Breast epithelium (tissue), 4 donors: Measurements from ENCODE around the gene WDR37. TPM values are rescaled to one million over a fixed set of nuclear protein-coding genes. Genes with fewer than 3 reads are reported as not detected.

Source experiments
- DNase-seq, 2 donors: peaks; one replicate each; pipeline ENCODE4 v3.0.0-alpha.2; 2019; ENCODE audit warnings: low spot score in 2 of 2
- H3K27ac ChIP-seq, 2 donors: fragments of 200-600 bp; sonication (generic) in 1 of 2; one replicate each; pipeline ENCODE4 v1.5.1; 2016 to 2019; ENCODE audit warnings: mild to moderate bottlenecking in 1 of 2
- H3K27me3 ChIP-seq, 2 donors: fragments of 200-600 bp; sonication (generic) in 1 of 2; one replicate each; pipeline versions ENCODE4 v1.5.1 to v1.6.0; 2017 to 2019; ENCODE audit warnings: control low read depth in 1 of 2, mild to moderate bottlenecking in 1 of 2
- H3K36me3 ChIP-seq: fragments of 200-600 bp; one replicate; pipeline ENCODE4 v1.5.1; 2019
- H3K4me1 ChIP-seq, 2 donors: fragments of 200-600 bp; sonication (generic); one replicate each; pipeline ENCODE4 v1.5.1; 2016 to 2019; ENCODE audit warnings: control low read depth in 1 of 2
- H3K4me3 ChIP-seq, 3 donors: fragments of 200-600 bp; sonication (generic); 1 replicate in 2 of 3; 2 replicates in 1 of 3; pipeline ENCODE4 v1.5.1; 2016 to 2019; ENCODE audit warnings: mild to moderate bottlenecking in 3 of 3, moderate library complexity in 2 of 3
- H3K9me3 ChIP-seq, 2 donors: fragments of 200-600 bp; sonication (generic) in 1 of 2; one replicate each; pipeline ENCODE4 v1.5.1; 2016 to 2019; ENCODE audit warnings: control low read depth in 1 of 2
- CTCF ChIP-seq, 3 donors: fragments of 450-650 bp; IDR thresholded peaks; one replicate each; pipeline ENCODE4 v1.5.1; 2016 to 2017; ENCODE audit warnings: antibody characterized with exemption in 3 of 3, mild to moderate bottlenecking in 3 of 3, moderate library complexity in 3 of 3
- POLR2A ChIP-seq: fragments of 450-650 bp; IDR thresholded peaks from one replicate; pipeline ENCODE4 v1.6.1; 2016; ENCODE audit warnings: antibody characterized with exemption, mild to moderate bottlenecking, moderate library complexity
- POLR2AphosphoS5 ChIP-seq, 3 donors: sonication (generic); formaldehyde crosslinking; IDR thresholded peaks; one replicate each; pipeline ENCODE4 v1.6.1; 2017; ENCODE audit warnings: antibody characterized with exemption in 3 of 3
- intact Hi-C: fragments of 100-400 bp; cut with DNase I; formaldehyde crosslinking; loops from one replicate; pipeline ENCODE4 v1.15.1; 2023; ENCODE audit warnings: low total_unique reads
- total RNA-seq, 3 donors: library from RNA; depleted of rRNA; stranded (reverse); fragments of >200 nt; gene quantifications; one replicate each; pipeline ENCODE4 v1.1.0, GENCODE V29; 2016

Gene WDR37
- total RNA-seq, 3 donors from 2014 or later, result 13.9 to 18.0 (median 14.4) TPM

- no peak for TF ChIP-seq CTCF (IDR thresholded peaks at IDR 0.05)
- no peak for TF ChIP-seq POLR2AphosphoS5 (IDR thresholded peaks at IDR 0.05)
- TF ChIP-seq POLR2A, result no peak
- Histone ChIP-seq H3K36me3 (peaks cover 10% of the 10 kb centered on the region), H3K4me3 (no peak overlapping the region), H3K27me3 (no peaks in the 10 kb centered on the region), H3K9me3 (peaks cover 12 to 16% of the 10 kb centered on the region in 2 donors), H3K4me1 (no peaks in the 10 kb centered on the region), H3K27ac (no peak overlapping the region)
- no peak for DNase-seq
- intact Hi-C loops, result no loop called here
These were observed 78.0 kb downstream of the WDR37 start for GRCh38 chr10:1134156-1134555.

GRCh38 chr10:1136268-1136667 is 80.1 kb downstream of the WDR37 start:
- Histone ChIP-seq H3K36me3 (peaks cover 2% of the 10 kb centered on the region), H3K27ac (no peak overlapping the region), H3K4me3 (no peak overlapping the region), H3K4me1 (no peaks in the 10 kb centered on the region), H3K9me3 (peaks cover 12 to 19% of the 10 kb centered on the region in 2 donors), H3K27me3 (no peaks in the 10 kb centered on the region)
- DNase-seq, result no peak
- no peak for TF ChIP-seq POLR2AphosphoS5 (IDR thresholded peaks at IDR 0.05)
- no peak for TF ChIP-seq POLR2A
- no peak for TF ChIP-seq CTCF (IDR thresholded peaks at IDR 0.05)
- intact Hi-C loops, result no loop called here

- Histone ChIP-seq H3K9me3 (peaks cover 12 to 19% of the 10 kb centered on the region in 2 donors), H3K4me1 (no peaks in the 10 kb centered on the region), H3K27me3 (no peaks in the 10 kb centered on the region), H3K27ac (no peak overlapping the region), H3K36me3 (no peaks in the 10 kb centered on the region), H3K4me3 (no peak overlapping the region)
- intact Hi-C loops, result no loop called here
- TF ChIP-seq CTCF (IDR thresholded peaks at IDR 0.05) (no peak), POLR2A (no peak), POLR2AphosphoS5 (IDR thresholded peaks at IDR 0.05) (no peak)
- DNase-seq, result no peak
These were observed 81.4 kb downstream of the WDR37 start for GRCh38 chr10:1137499-1138163.

- no peaks in the 10 kb centered on the region for H3K27me3 ChIP-seq
- no peaks in the 10 kb centered on the region for H3K4me1 ChIP-seq
- no peaks in the 10 kb centered on the region for H3K36me3 ChIP-seq
- no peak for TF ChIP-seq POLR2A
- no peak for TF ChIP-seq POLR2AphosphoS5 (IDR thresholded peaks at IDR 0.05)
- TF ChIP-seq CTCF (IDR thresholded peaks at IDR 0.05), result no peak
- H3K27ac ChIP-seq, result no peak overlapping the region
- H3K9me3 ChIP-seq, result peaks cover 12 to 21% of the 10 kb centered on the region in 2 donors
- H3K4me3 ChIP-seq, result no peak overlapping the region
- no peak for DNase-seq
- intact Hi-C loops, result no loop called here
These were observed 82.3 kb downstream of the WDR37 start for GRCh38 chr10:1138529-1138928.

GRCh38 chr10:1141261-1141660 is 85.1 kb downstream of the WDR37 start:
- DNase-seq, result no peak

More at GRCh38 chr10:1141261-1141660, 85.1 kb downstream of the WDR37 start:
- Histone ChIP-seq H3K36me3 (no peaks in the 10 kb centered on the region), H3K4me3 (no peak overlapping the region), H3K27ac (no peak overlapping the region), H3K4me1 (no peaks in the 10 kb centered on the region), H3K27me3 (no peaks in the 10 kb centered on the region), H3K9me3 (peaks cover 12 to 36% of the 10 kb centered on the region in 2 donors)
- TF ChIP-seq POLR2A (no peak), CTCF (IDR thresholded peaks at IDR 0.05) (no peak), POLR2AphosphoS5 (IDR thresholded peaks at IDR 0.05) (no peak)
- intact Hi-C loops, result no loop called here
